GM12875 (cell line): ENCODE data around the gene UBE4A.

ENCODE experiments used
- H3K4me3 ChIP-seq: one replicate; pipeline ENCODE4 v1.5.1; 2011; ENCODE audit warnings: low read depth, low read length, control low read depth
- CTCF ChIP-seq: IDR thresholded peaks from 2 replicates; pipeline ENCODE4 v1.5.1; 2011; ENCODE audit warnings: low read depth, mild to moderate bottlenecking, control low read depth, inconsistent platforms, low read length, moderate library complexity, borderline replicate concordance; ENCODE audit not compliant: insufficient read depth

Gene UBE4A

GRCh38 chr11:118364956-118365615, 5.7 kb downstream of the UBE4A start:
- no peak for TF ChIP-seq CTCF
- H3K4me3 ChIP-seq = no peak overlapping the region

GRCh38 chr11:118366287-118366686, 6.9 kb downstream of the UBE4A start:
- TF ChIP-seq CTCF = no peak
- H3K4me3 ChIP-seq = no peak overlapping the region

- H3K4me3 ChIP-seq = no peak overlapping the region
- no peak for TF ChIP-seq CTCF
These were observed 11.4 kb downstream of the UBE4A start for GRCh38 chr11:118370774-118371173.

- no peak for TF ChIP-seq CTCF
- no peak overlapping the region for H3K4me3 ChIP-seq
These were observed 13.9 kb downstream of the UBE4A start for GRCh38 chr11:118373263-118373662.

GRCh38 chr11:118373871-118374270, 14.5 kb downstream of the UBE4A start:
- H3K4me3 ChIP-seq = no peak overlapping the region

GRCh38 chr11:118374729-118375128, 15.3 kb downstream of the UBE4A start:
- no peak for TF ChIP-seq CTCF
- H3K4me3 ChIP-seq = no peak overlapping the region

More at GRCh38 chr11:118373871-118374270, 14.5 kb downstream of the UBE4A start:
- no peak for TF ChIP-seq CTCF

- H3K4me3 ChIP-seq = no peak overlapping the region
- TF ChIP-seq CTCF = no peak
These were observed 16.6 kb downstream of the UBE4A start for GRCh38 chr11:118375978-118376377.
